ENCODE measurements around the gene SLC11A1.
A peak's percentile ranks its signal among the peaks of the same experiment; 100 is the strongest.

SLC11A1 gene

GRCh38 chr2:218367415-218368149 lies 14.5 kb upstream of the SLC11A1 start:
- peak; percentile 83 for DNase-seq

GRCh38 chr2:218368150-218368528 lies 13.9 kb upstream of the SLC11A1 start:
- DNase-seq = no peak

GRCh38 chr2:218368621-218369153 lies 13.4 kb upstream of the SLC11A1 start:
- DNase-seq = no peak

GRCh38 chr2:218369330-218369729 lies 12.7 kb upstream of the SLC11A1 start:
- DNase-seq = no peak

DNA sequence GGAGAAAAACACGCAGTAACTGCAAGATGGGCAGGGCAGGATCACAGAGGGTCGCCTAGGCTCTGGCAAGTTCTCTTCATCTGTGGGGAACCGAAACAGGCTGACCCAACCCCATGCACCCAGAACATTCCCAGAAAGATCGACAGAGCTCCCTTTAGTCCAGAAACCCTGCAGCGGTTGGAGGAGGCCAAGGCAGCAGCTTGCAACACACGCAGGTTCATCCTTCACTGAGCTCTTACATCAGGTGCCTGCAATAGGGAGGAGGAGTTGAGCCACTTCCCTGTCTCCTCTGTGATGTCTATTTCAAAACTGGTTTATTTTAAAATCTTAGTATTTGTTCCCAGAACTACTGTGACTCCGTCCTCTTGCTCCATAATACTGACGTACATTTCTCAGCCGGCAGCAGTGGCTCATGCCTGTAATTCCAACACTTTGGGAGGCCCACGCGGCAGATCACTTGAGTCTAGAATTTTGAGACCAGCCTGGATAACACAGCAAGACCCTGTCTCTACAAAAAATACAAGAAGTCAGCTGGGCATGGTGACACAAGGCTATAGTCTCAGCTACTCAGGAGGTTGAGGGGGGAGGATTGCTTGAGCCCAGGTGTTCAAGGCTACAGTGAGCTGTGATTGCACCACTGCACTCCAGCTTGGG lies 11.5 kb upstream of the SLC11A1 start:
- DNase-seq = no peak

GRCh38 chr2:218371983-218372350 lies 10.1 kb upstream of the SLC11A1 start:
- DNase-seq = no peak

DNA sequence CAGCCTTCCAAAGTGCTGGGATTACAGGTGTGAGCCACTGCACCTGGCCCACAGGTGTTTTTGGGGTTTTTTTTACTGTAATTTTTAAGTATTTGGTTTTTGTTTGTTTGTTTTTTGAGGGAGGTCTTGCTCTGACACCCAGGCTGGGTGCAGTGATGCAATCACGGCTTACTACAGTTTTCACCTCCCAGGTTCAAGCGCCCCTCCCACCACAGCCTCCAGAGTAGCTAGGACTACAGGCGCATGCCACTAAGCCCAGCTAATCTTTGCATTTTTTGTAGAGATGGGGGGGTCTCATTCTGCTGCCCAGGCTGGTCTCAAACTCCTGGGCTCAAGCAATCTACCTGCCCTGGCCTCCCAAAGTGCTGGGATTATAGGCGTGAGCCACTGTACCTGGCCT lies 7.3 kb upstream of the SLC11A1 start:
- DNase-seq = no peak

- no peak for DNase-seq
Observed at GRCh38 chr2:218375212-218375611, 6.9 kb upstream of the SLC11A1 start.

DNA sequence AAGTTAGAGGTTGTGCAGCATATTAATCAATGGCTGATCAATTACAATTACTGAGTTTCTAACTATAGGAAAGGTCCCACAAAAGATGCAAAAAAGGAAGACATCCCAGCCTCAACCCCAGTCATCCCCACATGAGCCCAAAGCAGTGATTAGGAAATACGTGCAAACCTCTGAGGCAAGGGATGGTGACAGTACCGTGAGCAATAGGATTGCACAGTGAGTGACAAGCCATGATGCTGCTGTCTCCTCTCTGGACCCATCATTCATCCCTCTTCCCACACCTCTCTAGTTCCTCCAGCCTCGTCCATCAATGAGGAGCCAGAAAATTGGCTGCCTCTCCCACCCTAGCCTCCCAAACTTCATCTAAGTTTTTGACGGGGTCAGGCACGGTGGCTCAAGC lies 4.0 kb upstream of the SLC11A1 start:
- no peak for DNase-seq

- DNase-seq = no peak
Observed at GRCh38 chr2:218382785-218383184, 712 bp downstream of the SLC11A1 start.

DNA sequence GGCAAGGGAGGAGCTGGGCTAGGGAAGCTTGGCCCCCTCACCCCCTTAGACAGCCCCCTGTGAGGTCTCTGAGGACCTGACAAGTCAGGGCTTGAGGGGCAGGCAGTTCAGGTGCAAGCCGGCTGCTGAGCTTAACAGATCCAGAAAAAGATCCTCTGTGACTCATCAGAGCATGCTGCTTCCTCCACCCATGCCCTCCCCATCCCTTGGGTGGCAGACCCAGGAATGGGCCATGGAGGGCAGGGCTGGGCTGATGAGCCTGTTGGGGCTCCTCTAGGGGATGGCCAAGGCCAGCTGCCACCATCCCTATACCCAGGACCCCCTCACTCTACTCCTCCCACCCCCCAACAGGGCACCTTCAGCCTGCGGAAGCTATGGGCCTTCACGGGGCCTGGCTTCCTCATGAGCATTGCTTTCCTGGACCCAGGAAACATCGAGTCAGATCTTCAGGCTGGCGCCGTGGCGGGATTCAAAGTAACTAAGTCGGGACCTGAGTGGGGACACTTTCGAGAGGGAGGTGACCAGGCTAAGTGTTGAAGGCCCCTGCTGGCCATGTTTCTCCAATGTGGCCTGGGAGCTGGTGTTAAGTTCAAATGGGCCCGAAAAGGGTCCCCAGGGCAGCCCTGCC lies 1.9 kb downstream of the SLC11A1 start:
- no peak for DNase-seq

GRCh38 chr2:218384975-218385374 lies 2.9 kb downstream of the SLC11A1 start:
- no peak for DNase-seq

GRCh38 chr2:218386505-218387368 lies 4.7 kb downstream of the SLC11A1 start:
- no peak for DNase-seq

GRCh38 chr2:218387369-218388194 lies 5.5 kb downstream of the SLC11A1 start:
- no peak for DNase-seq

- DNase-seq = no peak
Observed at GRCh38 chr2:218389333-218390150, 7.5 kb downstream of the SLC11A1 start.

- no peak for DNase-seq
Observed at GRCh38 chr2:218391202-218391601, 9.1 kb downstream of the SLC11A1 start.

DNA sequence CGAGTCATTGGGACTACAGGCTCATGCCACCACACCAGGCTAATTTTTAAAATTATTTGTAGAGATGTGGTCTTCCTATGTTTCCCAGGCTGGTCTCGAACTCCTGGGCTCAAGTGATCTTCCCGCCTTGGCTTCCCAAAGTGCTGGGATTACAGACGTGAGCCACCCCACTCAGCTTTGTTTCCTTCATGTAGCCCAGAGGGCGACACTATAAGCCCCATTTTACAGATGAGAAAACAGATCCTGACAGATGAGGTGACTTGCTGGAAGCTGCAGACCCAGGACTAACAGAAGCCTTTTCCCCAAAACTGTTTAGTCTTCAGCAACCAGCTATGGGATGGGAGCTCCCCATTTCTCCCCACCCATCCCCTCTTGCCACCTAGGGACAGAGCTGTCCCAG lies 10.4 kb downstream of the SLC11A1 start:
- no peak for DNase-seq

- DNase-seq = no peak
Observed at GRCh38 chr2:218392891-218393462, 10.9 kb downstream of the SLC11A1 start.

- no peak for DNase-seq
Observed at GRCh38 chr2:218393750-218394290, 11.7 kb downstream of the SLC11A1 start.

DNA sequence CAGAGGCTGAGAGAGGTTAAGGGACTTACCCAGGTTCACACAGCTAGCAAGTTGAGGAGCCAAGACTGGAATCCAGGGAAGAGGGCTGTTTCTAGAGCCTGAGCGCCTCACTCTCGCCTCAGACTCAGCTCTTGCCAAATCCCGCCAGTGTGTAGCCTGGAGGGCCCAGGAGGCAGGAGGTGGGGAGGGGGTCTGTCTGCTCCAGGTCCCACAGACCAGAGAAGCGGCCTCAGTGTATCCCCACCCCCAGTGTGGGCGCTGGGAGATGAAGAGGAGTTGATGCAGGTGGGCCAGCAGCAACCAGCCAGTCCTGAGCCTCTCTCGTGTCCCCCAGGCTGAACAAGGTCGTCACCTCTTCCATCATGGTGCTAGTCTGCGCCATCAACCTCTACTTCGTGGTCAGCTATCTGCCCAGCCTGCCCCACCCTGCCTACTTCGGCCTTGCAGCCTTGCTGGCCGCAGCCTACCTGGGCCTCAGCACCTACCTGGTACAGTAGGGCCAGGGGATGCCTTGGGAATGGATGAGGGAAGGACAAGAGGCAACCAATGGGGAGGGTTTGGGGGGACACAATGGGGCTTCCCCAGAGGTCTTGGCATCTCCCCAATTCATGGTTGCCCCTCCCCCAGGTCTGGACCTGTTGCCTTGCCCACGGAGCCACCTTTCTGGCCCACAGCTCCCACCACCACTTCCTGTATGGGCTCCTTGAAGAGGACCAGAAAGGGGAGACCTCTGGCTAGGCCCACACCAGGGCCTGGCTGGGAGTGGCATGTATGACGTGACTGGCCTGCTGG lies 12.4 kb downstream of the SLC11A1 start:
- DNase-seq = no peak
